Activated CD4-positive, alpha-beta T cell treated with anti-CD3 and anti-CD28 coated beads, Interleukin-2, amount 50 U/mL, for 24 hours (primary cell): ENCODE measurements around the gene LIMK1.
A peak's percentile ranks its signal among the peaks of the same experiment; 100 is the strongest.

Source experiments
- DNase-seq, 2 donors: peaks; one replicate each; pipeline ENCODE4 v3.0.0-alpha.2; 2020; ENCODE audit warnings: low read depth in 1 of 2, low spot score in 1 of 2

Gene LIMK1

DNA sequence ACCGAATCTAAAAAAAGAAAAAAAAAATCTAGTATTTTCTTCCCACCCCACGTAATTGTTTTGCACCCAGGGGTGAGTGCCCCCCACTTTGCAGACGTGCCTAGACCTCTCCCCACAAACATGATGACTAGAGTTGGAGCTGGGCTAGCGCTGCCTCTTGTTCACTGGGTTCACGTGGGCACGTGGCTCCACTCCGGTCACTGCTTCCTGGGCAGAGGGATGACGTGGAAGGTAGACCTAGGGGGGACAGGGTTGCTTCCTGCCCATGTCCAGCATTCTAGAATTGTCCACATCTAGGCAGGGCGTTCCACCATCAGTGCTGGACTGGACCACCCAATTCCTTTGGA, 861 bp upstream of the LIMK1 start:
- DNase-seq = no peak

GRCh38 chr7:74083928-74084721, 521 bp downstream of the LIMK1 start:
- no peak for DNase-seq

DNA sequence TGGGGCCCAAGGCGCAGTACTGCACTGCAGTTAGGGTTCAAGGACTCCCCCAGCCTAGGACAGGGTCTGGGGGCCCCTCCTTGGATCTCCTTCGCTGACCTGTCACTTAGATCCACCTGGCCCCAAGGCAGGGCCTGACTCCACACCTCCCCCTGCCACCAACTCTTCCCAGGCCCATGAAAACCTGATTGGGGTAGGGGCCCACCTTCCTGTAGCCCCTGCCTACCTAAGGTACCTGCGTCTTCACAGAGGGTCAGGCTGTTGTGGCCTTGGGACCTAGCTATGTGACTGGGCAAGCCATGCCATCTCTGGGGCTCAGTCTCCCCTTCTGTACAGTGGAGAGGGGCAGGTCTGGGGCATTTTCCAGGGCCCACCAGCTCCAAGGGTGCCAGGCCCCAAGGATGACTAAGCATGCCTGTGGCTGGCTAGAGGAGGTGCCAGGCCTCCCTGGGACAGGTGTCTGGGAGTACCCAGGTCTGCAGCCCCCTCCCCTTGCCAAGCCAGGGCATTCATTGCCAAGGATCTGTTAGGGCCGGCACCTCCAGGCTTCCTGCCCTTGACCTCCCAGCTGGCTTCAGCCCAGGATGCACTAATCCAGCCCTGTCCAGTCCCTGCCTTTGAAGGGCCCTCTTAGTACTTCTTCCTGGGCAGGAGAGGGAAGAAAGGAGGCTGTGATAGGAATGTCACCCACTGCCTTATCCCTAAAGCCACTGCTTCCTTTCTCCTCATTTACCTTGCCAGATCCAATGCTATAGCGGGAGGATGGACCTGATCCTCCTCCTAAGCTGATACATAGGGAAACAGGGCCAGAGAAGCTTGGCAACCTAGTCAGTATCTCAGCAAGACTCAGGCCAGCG, 1.3 kb downstream of the LIMK1 start:
- DNase-seq = no peak

DNA sequence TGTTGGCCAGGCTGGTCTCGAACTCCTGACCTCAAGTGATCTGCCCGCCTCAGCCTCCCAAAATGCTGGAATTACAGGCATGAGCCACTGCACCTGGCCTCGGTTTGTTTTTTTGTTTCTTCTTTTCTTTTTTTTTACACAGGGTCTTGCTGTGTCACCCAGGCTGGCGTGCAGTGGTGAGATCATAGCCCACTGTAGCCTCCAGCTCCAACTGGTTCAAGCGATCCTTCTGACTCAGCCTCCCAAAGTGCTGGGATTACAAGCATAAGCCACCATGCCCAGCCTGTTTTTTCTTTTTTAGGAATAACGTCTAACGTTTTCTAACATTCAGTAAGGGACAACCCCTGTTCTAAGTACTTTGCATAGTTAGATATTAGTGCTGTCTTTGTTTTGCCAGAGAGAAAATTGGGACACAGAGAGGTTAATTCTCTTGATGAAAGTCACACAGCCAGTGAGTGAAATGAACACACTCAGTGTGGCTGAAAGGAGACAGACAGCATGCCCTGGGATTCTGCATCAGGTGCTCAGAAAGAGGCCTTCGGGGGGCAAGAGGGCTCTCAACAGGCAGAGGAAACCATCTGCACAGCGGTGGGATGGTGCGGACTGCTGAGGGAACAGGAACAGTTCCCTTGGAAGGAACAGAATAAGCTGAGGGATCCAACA, 4.3 kb downstream of the LIMK1 start:
- DNase-seq = no peak

GRCh38 chr7:74092321-74092963, 8.8 kb downstream of the LIMK1 start:
- DNase-seq = no peak

- DNase-seq = no peak
Measured at GRCh38 chr7:74092964-74093471, 9.4 kb downstream of the LIMK1 start.

GRCh38 chr7:74093671-74094223, 10.1 kb downstream of the LIMK1 start:
- no peak for DNase-seq

DNA sequence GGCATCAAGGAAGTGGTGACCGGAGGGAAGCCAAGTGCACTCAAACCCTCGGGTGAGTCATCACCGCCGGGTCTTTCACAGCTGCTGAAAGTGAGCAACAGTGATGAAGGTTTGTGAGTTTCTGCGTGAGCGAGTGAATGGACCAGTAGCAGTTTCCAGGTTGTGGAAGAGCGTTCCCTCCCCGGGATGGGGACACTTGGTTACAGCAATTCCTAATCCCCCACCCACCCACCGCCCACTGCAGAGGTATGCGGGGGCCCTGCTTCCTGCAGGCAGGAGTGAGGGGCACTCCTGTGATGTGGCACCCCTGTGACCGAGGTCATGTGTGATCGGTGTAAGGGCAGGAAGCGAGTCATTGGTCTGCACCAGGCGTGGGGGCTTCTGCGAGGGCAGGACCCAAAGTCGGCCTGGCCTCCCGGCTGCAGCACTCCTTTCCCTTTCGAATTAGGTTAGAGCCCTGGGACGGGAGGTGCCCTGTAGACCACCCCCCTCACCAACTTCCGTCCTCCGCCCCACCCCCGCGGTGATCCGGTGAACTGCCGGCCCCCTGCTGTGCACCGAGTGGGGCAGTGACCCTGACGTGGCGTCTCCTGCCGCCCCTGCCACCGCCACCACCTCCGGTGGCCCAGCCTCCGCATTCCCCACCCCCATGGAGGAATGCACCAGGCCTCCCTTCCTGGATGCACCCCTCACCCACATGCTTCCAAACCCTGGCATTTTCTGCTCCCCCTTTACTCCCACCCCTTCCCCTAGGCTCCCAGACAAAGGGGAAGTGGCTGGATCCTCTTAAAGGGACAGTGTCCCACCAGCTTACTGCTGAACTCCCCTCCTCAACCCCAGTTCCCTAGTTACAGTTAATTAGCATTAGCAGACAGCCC, 10.9 kb downstream of the LIMK1 start:
- peak; percentile 44 to 65 for DNase-seq

- no peak for DNase-seq
Measured at GRCh38 chr7:74095135-74095534, 11.5 kb downstream of the LIMK1 start.

DNA sequence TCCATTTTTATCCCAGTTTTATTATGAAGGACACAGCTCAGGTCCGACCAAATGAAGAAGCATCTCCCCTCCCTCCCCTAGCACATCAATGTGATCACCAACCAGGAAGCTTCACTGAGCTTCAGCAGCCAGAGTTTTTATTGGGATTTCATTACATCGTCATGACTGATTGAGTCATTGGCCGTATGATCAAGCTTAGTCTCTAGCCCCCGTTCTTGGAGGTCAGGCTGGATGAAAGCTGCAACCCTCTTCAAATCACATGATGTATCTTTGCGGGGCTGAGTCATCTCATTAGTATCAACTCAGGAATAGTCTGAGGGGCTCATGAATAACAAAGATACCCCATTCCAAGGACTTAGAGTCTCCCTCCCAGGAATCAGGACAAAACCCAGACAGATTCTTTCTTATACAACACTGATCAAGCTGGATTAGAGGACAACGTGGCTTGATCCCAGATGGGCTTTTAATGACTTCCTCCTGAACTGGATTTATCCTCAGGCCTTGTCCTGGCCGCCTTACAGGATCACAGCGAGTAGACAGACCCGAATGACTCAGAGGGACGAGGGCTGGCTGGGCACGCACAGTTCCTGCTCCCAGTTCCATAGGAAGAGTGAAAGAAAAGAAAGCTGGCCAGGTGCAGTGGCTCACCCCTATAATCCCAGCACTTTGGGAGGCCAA, 14.5 kb downstream of the LIMK1 start:
- no peak for DNase-seq

DNA sequence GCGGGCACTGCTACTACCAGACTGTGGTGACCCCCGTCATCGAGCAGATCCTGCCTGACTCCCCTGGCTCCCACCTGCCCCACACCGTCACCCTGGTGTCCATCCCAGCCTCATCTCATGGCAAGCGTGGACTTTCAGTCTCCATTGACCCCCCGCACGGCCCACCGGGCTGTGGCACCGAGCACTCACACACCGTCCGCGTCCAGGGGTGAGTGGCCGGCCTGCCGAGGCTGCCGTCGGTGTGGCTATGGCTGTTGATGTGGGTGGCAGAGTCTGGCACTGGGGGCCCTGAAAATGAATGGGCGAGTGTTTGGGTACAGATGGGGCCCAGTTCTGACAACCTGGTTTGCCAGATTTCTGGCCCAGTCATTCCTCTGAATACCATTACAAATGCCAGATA, 15.4 kb downstream of the LIMK1 start:
- DNase-seq = no peak

DNA sequence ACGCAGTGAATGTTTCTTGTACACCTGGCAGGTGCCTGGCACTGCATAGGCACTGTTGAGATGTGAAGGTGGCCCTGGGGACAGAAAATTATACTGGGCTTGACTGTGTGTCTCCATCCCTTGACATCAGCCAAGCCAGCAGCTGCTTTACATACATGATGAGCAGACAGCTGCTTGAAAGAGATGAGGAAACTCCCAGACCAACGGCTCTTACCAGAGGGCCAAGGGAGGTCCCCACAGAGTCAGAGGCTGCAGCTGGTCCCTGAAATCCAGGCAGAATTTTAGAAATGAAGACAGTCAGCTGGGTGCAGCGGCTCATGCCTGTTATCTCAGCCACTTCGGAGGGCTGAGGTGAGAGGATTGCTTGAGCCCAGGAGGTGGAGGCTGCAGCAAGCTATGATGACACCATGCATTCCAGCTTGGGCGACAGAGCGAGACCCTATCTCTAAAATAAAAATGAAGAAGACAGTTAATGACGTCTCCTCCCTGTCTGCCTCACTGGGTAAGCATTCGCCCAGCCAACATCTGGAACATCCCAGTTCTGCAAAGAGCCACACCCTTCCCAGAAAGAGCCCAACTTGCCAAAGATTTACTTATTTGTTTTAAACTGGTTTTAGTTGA, 17.6 kb downstream of the LIMK1 start:
- no peak for DNase-seq

DNA sequence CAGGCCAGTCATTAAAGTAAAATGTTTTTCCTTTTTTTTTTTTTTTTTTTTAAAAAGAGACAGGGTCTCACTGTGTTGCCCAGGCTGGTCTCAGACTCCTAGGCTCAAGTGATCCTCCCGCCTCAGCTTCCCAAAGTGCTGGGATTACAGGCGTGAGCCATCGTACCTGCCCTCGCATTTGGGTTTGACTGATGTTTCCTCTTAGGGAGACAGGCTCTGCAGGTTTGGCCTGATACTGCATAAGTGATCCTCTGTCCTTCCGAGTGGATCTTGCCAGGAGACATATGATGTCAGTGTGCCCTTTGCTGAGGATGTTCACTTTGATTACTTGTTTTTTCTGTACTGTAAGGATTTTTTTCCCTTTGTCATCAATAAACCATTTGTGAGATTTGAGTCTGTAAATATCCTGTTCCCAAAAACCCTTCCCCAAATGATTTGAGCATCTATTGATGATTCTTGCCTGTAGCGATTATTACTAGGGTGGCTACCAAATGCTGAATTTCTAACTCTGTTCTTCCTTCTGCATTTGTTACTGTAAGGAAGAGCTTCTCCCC, 19.7 kb downstream of the LIMK1 start:
- no peak for DNase-seq

- DNase-seq = no peak
Measured at GRCh38 chr7:74104702-74105101, 21.1 kb downstream of the LIMK1 start.

- no peak for DNase-seq
Measured at GRCh38 chr7:74105992-74106391, 22.4 kb downstream of the LIMK1 start.

DNA sequence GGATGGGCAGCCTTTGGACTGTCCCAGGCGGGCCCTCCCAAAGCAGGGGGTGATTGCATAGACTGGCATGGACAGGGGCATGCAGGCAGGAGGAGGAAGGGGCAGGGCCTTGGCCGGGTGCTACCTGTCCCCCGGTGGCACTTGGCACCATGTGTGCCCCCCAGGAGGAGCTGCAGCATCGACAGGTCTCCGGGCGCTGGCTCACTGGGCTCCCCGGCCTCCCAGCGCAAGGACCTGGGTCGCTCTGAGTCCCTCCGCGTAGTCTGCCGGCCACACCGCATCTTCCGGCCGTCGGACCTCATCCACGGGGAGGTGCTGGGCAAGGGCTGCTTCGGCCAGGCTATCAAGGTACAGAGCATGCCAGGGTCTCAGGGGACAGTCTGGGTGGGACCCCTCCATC, 23.2 kb downstream of the LIMK1 start:
- no peak for DNase-seq

- DNase-seq = no peak
Measured at GRCh38 chr7:74115326-74115725, 31.7 kb downstream of the LIMK1 start.

GRCh38 chr7:74116356-74116755, 32.8 kb downstream of the LIMK1 start:
- no peak for DNase-seq

GRCh38 chr7:74119831-74120230, 36.2 kb downstream of the LIMK1 start:
- DNase-seq = no peak
